Caki2 (cell line): ENCODE results near the gene KRTAP10-4. TPM values are rescaled to one million over a fixed set of nuclear protein-coding genes. Genes with fewer than 3 reads are reported as not detected.

ENCODE experiments used
- DNase-seq: peaks from one replicate; pipeline ENCODE4 v3.0.0-alpha.2; 2015; ENCODE audit warnings: low read depth
- in situ Hi-C: cut with HindIII; loops from 2 replicates; pipeline ENCODE4 v1.10.0; 2016; ENCODE audit warnings: low sequenced_read_pairs, low pct_unique_long_range_greater_than_20kb, mixed read lengths
- total RNA-seq: library from RNA; depleted of rRNA; stranded (reverse); fragments of >200 nt; shearing (Covaris generic); gene quantifications from 2 replicates; pipeline ENCODE4 v1.2.3, GENCODE V29; 2014; ENCODE audit warnings: low replicate concordance; rRNA removed

The KRTAP10-4 gene
- total RNA-seq, 1 experiment from 2014 or later: not detected

DNA sequence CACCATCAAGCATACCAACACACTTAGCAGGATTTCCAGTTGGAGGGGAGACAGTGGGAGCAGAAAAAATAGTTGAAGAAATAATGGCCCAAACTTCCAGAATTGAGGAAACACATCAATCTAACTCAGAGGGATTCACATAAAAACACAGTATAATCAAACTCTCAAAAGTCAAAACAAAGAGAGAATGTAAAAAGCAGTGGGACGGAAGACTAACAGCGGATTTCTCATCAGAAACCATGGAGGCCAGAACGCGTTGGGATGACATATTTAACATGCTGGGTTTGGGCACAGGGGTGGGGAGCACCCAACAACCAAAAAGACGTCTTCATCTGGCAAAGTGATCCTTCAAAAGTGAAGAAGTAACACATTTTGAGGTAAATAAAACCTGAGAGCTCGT lies 46.4 kb downstream of the KRTAP10-4 start:
- in situ Hi-C loops: no loop called here
- no peak for DNase-seq

DNA sequence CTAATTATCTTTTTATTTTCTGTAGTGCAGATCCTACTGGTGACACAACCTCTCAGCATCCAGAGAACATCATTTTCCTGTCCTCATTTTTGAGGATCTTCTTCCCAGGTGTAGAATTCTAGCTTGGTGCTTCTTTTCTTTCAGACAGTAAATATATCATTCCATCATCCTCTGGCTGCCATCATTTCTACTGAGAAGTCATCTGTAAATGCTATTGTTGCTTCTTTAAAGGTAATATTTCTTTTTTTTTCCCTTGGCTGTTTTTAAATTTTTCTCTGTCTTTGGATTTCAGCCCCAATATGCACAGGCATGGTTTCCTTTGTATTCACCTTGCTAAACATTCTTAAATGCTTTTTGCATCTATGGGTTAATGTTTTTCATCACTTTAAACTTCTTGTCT lies 50.0 kb downstream of the KRTAP10-4 start:
- no peak for DNase-seq

More for the DNA sequence above, 50.0 kb downstream of the KRTAP10-4 start:
- in situ Hi-C loops: no loop called here

Other genes starting within 250 kb of the KRTAP10-4 start
- 14.5 and 25.6 TPM in 2 replicates for gene CFAP410, start 234.3 kb upstream of the KRTAP10-4 start, total RNA-seq
- gene TRPM2, start 220.1 kb upstream of the KRTAP10-4 start, total RNA-seq: not detected in 2 replicates
- not detected in 2 replicates for gene LRRC3, start 118.2 kb upstream of the KRTAP10-4 start, total RNA-seq
- not detected in 2 replicates for gene KRTAP10-1, start 33.5 kb upstream of the KRTAP10-4 start, total RNA-seq
- gene KRTAP10-2, start 22.2 kb upstream of the KRTAP10-4 start, total RNA-seq: not detected in 2 replicates
- gene KRTAP10-3, start 14.9 kb upstream of the KRTAP10-4 start, total RNA-seq: not detected in 2 replicates
- gene KRTAP10-5, start 6.9 kb downstream of the KRTAP10-4 start, total RNA-seq: not detected in 2 replicates
- gene KRTAP10-6, start 18.8 kb downstream of the KRTAP10-4 start, total RNA-seq: not detected in 2 replicates
- not detected in 2 replicates for gene KRTAP10-7, start 26.9 kb downstream of the KRTAP10-4 start, total RNA-seq
- not detected in 2 replicates for gene KRTAP10-8, start 38.4 kb downstream of the KRTAP10-4 start, total RNA-seq
- gene KRTAP10-9, start 53.4 kb downstream of the KRTAP10-4 start, total RNA-seq: not detected in 2 replicates
- gene KRTAP10-10, start 63.6 kb downstream of the KRTAP10-4 start, total RNA-seq: not detected in 2 replicates
- not detected in 2 replicates for gene KRTAP10-11, start 72.7 kb downstream of the KRTAP10-4 start, total RNA-seq
- not detected in 2 replicates for gene KRTAP12-4, start 80.9 kb downstream of the KRTAP10-4 start, total RNA-seq
- gene KRTAP12-3, start 84.2 kb downstream of the KRTAP10-4 start, total RNA-seq: not detected in 2 replicates
- not detected in 2 replicates for gene KRTAP12-2, start 93.2 kb downstream of the KRTAP10-4 start, total RNA-seq
- gene KRTAP12-1, start 108.4 kb downstream of the KRTAP10-4 start, total RNA-seq: not detected in 2 replicates
- gene KRTAP10-12, start 123.4 kb downstream of the KRTAP10-4 start, total RNA-seq: not detected in 2 replicates
- gene TSPEAR, start 137.8 kb downstream of the KRTAP10-4 start, total RNA-seq: not detected in 2 replicates
- gene UBE2G2, start 228.1 kb downstream of the KRTAP10-4 start, total RNA-seq: 43.8 and 50.0 TPM in 2 replicates
- 128 and 131 TPM in 2 replicates for gene SUMO3, start 244.3 kb downstream of the KRTAP10-4 start, total RNA-seq